Endodermal cell (in vitro differentiated cells): ENCODE measurements around the gene DHRS7C. TPM values are rescaled to one million over a fixed set of nuclear protein-coding genes. Genes with fewer than 3 reads are reported as not detected.

Source experiments
- DNase-seq: peaks from one replicate; pipeline ENCODE4 v3.0.0-alpha.2; 2017
- H3K27ac ChIP-seq: 2 replicates; pipeline ENCODE4 v1.5.1; 2013; ENCODE audit warnings: mild to moderate bottlenecking, low read depth, low read length, moderate library complexity
- H3K27me3 ChIP-seq: 2 replicates; pipeline ENCODE4 v1.6.1; 2013; ENCODE audit warnings: mild to moderate bottlenecking, low read length, moderate library complexity; ENCODE audit not compliant: insufficient read depth, control insufficient read depth, poor library complexity, severe bottlenecking
- H3K36me3 ChIP-seq: 2 replicates; pipeline ENCODE4 v1.7.0; 2013; ENCODE audit warnings: mild to moderate bottlenecking, low read length, moderate library complexity; ENCODE audit not compliant: control insufficient read depth, insufficient read depth
- H3K4me1 ChIP-seq: one replicate; pipeline ENCODE4 v1.7.0; 2013; ENCODE audit warnings: low read length; ENCODE audit not compliant: control insufficient read depth, insufficient read depth
- H3K4me3 ChIP-seq: 2 replicates; pipeline ENCODE4 v1.5.1; 2013; ENCODE audit warnings: mild to moderate bottlenecking, low read length, moderate library complexity
- H3K9ac ChIP-seq: 2 replicates; pipeline ENCODE4 v1.6.1; 2013; ENCODE audit warnings: mild to moderate bottlenecking, low read length, moderate library complexity; ENCODE audit not compliant: poor library complexity, severe bottlenecking; ENCODE audit errors: extremely low read depth
- H3K9me3 ChIP-seq: 2 replicates; pipeline ENCODE4 v1.6.1; 2013; ENCODE audit warnings: mild to moderate bottlenecking, low read length, moderate library complexity; ENCODE audit not compliant: control insufficient read depth
- H3K27ac Mint-ChIP-seq: 2 replicates; pipeline ENCODE4 v1.8.0; 2020; ENCODE audit warnings: mixed read lengths
- H3K27me3 Mint-ChIP-seq: 2 replicates; pipeline ENCODE4 v1.8.0; 2021; ENCODE audit warnings: mild to moderate bottlenecking, mixed read lengths; ENCODE audit not compliant: insufficient read depth
- H3K36me3 Mint-ChIP-seq: 2 replicates; pipeline ENCODE4 v1.8.0; 2020; ENCODE audit warnings: low read depth, mixed read lengths
- H3K4me1 Mint-ChIP-seq: 2 replicates; pipeline ENCODE4 v1.8.0; 2020; ENCODE audit warnings: mixed read lengths
- H3K4me3 Mint-ChIP-seq: 2 replicates; pipeline ENCODE4 v1.8.0; 2020; ENCODE audit warnings: mild to moderate bottlenecking, moderate library complexity, mixed read lengths
- H3K9me3 Mint-ChIP-seq: 2 replicates; pipeline ENCODE4 v1.8.0; 2020; ENCODE audit warnings: mild to moderate bottlenecking, mixed read lengths
- CTCF ChIP-seq: fragments of 200-600 bp; sonication (generic); conservative IDR thresholded peaks from 2 replicates; pipeline ENCODE4 v1.5.0; 2021; ENCODE audit warnings: antibody characterized with exemption, mild to moderate bottlenecking
- WGBS, 2 experiments: methylation state at CpG; one replicate each; pipeline versions ENCODE4 v1.1.5 to v1.1.7; 2013; ENCODE audit warnings: missing lambda C conversion rate in 2 of 2, mixed read lengths in 1 of 2; ENCODE audit not compliant: insufficient coverage in 1 of 2, insufficient read length in 1 of 2; 5-methylcytosine and 5-hydroxymethylcytosine counted together
- total RNA-seq, 2 donors: library from RNA; stranded (reverse); fragmentation: NEBNext Ultra II Directional in 1 of 2; extraction: Animal tissue kit (Norgen Biotek cat#: 25700) in 1 of 2; gene quantifications; 2 replicates in 1 of 2; 3 replicates in 1 of 2; pipeline ENCODE4 v1.2.1, GENCODE V29; 2021

DHRS7C gene
- total RNA-seq, 2 donors from 2014 or later: not detected

DNA sequence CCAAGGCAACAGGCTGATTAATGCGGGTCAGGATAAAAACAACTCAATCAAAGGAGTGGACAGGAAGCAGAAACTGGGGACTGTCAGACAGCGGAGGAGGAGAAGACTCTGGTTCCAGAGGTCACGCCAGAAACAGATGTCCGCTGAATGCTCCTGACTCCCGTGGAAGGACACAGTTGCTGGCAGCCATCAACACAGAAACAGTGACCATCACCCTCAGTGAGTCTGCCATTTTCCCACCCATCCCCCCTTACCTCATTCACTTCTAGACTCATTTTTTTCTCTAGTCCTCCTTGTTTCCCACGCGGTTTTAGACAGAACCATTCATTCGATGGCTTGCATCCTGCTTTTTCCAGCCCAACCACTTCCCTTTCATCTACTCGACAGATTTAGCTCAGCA, 40.9 kb downstream of the DHRS7C start:
- peaks cover 7% of the 10 kb centered on the region for H3K27me3 Mint-ChIP-seq
- H3K27me3 ChIP-seq: no peaks in the 10 kb centered on the region
- DNase-seq: no peak
- no peak overlapping the region for H3K27ac ChIP-seq
- H3K27ac Mint-ChIP-seq: no peak overlapping the region
- no peaks in the 10 kb centered on the region for H3K9me3 ChIP-seq
- no peaks in the 10 kb centered on the region for H3K4me1 ChIP-seq
- no peak for TF ChIP-seq CTCF
- no peak overlapping the region for H3K4me3 ChIP-seq
- H3K9ac ChIP-seq: no peak overlapping the region
- WGBS, 2 experiments: 89 to 91% methylated on average over 9 of the region's 9 CpGs
- H3K36me3 ChIP-seq: no peaks in the 10 kb centered on the region
- H3K9me3 Mint-ChIP-seq: no peaks in the 10 kb centered on the region
- H3K4me3 Mint-ChIP-seq: no peak overlapping the region
- no peaks in the 10 kb centered on the region for H3K36me3 Mint-ChIP-seq
- no peaks in the 10 kb centered on the region for H3K4me1 Mint-ChIP-seq

DNA sequence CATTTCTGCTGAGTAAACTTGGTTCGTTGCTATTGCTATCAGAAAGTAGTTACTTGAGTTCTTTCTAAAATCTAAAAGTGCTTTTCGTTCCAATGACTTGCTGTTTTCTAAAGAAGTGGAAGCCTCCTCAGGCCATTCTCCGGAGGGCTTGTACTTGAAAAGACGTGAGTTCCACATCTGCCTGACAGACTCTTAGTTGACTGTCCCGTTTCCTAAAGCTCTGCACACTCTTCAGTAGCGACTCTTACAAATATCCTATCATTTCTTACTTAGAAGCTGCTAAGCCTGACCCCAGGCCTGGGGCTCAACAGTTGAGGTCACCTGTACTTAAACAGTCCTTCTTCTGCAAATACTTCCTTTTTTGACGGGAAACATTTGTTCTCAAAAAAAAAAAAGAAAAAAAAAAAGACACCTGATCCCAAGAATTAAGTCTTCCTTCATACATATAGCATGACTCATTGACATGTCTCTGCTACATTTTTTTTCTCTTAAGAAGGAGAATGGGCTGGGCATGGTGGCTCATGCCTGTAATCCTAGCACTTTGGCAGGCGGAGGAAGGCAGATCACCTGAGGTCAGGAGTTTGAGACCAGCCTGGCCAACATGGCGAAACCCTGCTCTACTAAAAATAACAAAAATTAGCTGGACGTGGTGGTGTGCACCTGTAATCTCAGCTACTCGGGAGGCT, 61.5 kb downstream of the DHRS7C start:
- Histone ChIP-seq H3K27ac (no peak overlapping the region), H3K9ac (no peak overlapping the region), H3K9me3 (peaks cover 21% of the 10 kb centered on the region), H3K27me3 (no peaks in the 10 kb centered on the region), H3K36me3 (peaks cover 7% of the 10 kb centered on the region), H3K4me3 (no peak overlapping the region), H3K4me1 (no peaks in the 10 kb centered on the region)
- no peak for TF ChIP-seq CTCF
- DNase-seq: no peak
- Mint-ChIP-seq H3K9me3 (peaks cover 29% of the 10 kb centered on the region), H3K27me3 (no peaks in the 10 kb centered on the region), H3K36me3 (peaks cover 22% of the 10 kb centered on the region), H3K4me1 (no peaks in the 10 kb centered on the region), H3K27ac (peak overlapping the region; percentile 30), H3K4me3 (no peak overlapping the region)
- 88 to 91% methylated on average over 10 to 11 of the region's 11 CpGs for WGBS, 2 experiments

GRCh38 chr17:9729034-9729650, 62.2 kb downstream of the DHRS7C start:
- peak; percentile 70 for DNase-seq
- H3K27ac ChIP-seq: no peak overlapping the region
- peaks cover 21% of the 10 kb centered on the region for H3K9me3 ChIP-seq
- peaks cover 7% of the 10 kb centered on the region for H3K36me3 ChIP-seq
- no peak overlapping the region for H3K9ac ChIP-seq
- WGBS, 2 experiments: 43% methylated on average over 1 of the region's 2 CpGs; no CpG with 5 or more reads in 1 of the 2 experiments
- Mint-ChIP-seq H3K4me3 (no peak overlapping the region), H3K36me3 (peaks cover 22% of the 10 kb centered on the region), H3K4me1 (no peaks in the 10 kb centered on the region), H3K27ac (no peak overlapping the region), H3K9me3 (peaks cover 25% of the 10 kb centered on the region), H3K27me3 (no peaks in the 10 kb centered on the region)
- peak; percentile 98 for TF ChIP-seq CTCF
- H3K4me1 ChIP-seq: no peaks in the 10 kb centered on the region
- no peaks in the 10 kb centered on the region for H3K27me3 ChIP-seq
- no peak overlapping the region for H3K4me3 ChIP-seq
